GM10847 (cell line): ENCODE data around the gene CTNND2.

Experiments used
- POLR2A ChIP-seq: IDR thresholded peaks from 2 replicates; pipeline ENCODE4 v1.6.1; 2011; ENCODE audit not compliant: insufficient read length; ENCODE audit errors: extremely low read depth

The CTNND2 gene

GRCh38 chr5:11684607-11685006 lies 219.6 kb downstream of the CTNND2 start:
- no peak for TF ChIP-seq POLR2A

- no peak for TF ChIP-seq POLR2A
Observed at GRCh38 chr5:11683666-11684065, 220.6 kb downstream of the CTNND2 start.

- TF ChIP-seq POLR2A: no peak
Observed at GRCh38 chr5:11681796-11682195, 222.4 kb downstream of the CTNND2 start.

- TF ChIP-seq POLR2A: no peak
Observed at GRCh38 chr5:11679676-11680075, 224.6 kb downstream of the CTNND2 start.

- TF ChIP-seq POLR2A: no peak
Observed at GRCh38 chr5:11675184-11675583, 229.1 kb downstream of the CTNND2 start.

GRCh38 chr5:11672385-11673085 lies 231.7 kb downstream of the CTNND2 start:
- no peak for TF ChIP-seq POLR2A

GRCh38 chr5:11658376-11658775 lies 245.9 kb downstream of the CTNND2 start:
- no peak for TF ChIP-seq POLR2A

- TF ChIP-seq POLR2A: no peak
Observed at GRCh38 chr5:11656916-11657315, 247.3 kb downstream of the CTNND2 start.

GRCh38 chr5:11655681-11656080 lies 248.6 kb downstream of the CTNND2 start:
- TF ChIP-seq POLR2A: no peak

GRCh38 chr5:11650936-11651335 lies 253.3 kb downstream of the CTNND2 start:
- TF ChIP-seq POLR2A: no peak

GRCh38 chr5:11646141-11646540 lies 258.1 kb downstream of the CTNND2 start:
- TF ChIP-seq POLR2A: no peak

- no peak for TF ChIP-seq POLR2A
Observed at GRCh38 chr5:11642438-11642837, 261.8 kb downstream of the CTNND2 start.

- no peak for TF ChIP-seq POLR2A
Observed at GRCh38 chr5:11640158-11640873, 263.9 kb downstream of the CTNND2 start.

- no peak for TF ChIP-seq POLR2A
Observed at GRCh38 chr5:11622785-11623184, 281.5 kb downstream of the CTNND2 start.

GRCh38 chr5:11620172-11620571 lies 284.1 kb downstream of the CTNND2 start:
- no peak for TF ChIP-seq POLR2A

GRCh38 chr5:11619339-11620024 lies 284.8 kb downstream of the CTNND2 start:
- TF ChIP-seq POLR2A: no peak
